MM.1S (cell line): ENCODE results near the gene HSDL2.

ENCODE experiments used
- DNase-seq: peaks from one replicate; pipeline ENCODE4 v3.0.0-alpha.2; 2015
- H2AFZ ChIP-seq: fragments of 300-600 bp; sonication (generic); 2 replicates; pipeline ENCODE4 v1.6.0; 2016; ENCODE audit warnings: antibody characterized with exemption, low read length
- H3F3A ChIP-seq: fragments of 300-600 bp; sonication (generic); 2 replicates; pipeline ENCODE4 v1.6.1; 2016; ENCODE audit warnings: mild to moderate bottlenecking, antibody characterized with exemption, low read length, moderate library complexity, mixed read lengths; ENCODE audit not compliant: insufficient read depth
- H3K27ac ChIP-seq: fragments of 300-600 bp; sonication (generic); 2 replicates; pipeline ENCODE4 v1.5.1; 2016; ENCODE audit warnings: mild to moderate bottlenecking, low read length
- H3K27me3 ChIP-seq: fragments of 300-600 bp; sonication (generic); replicated peaks from 2 replicates; pipeline ENCODE4 v1.6.0; 2016; ENCODE audit warnings: low read length; ENCODE audit not compliant: insufficient read depth
- H3K36me3 ChIP-seq: fragments of 300-600 bp; sonication (generic); replicated peaks from 2 replicates; pipeline ENCODE4 v1.6.1; 2016; ENCODE audit warnings: mild to moderate bottlenecking, low read length, mixed read lengths; ENCODE audit not compliant: insufficient read depth
- H3K4me1 ChIP-seq: fragments of 300-600 bp; sonication (generic); 2 replicates; pipeline ENCODE4 v1.6.1; 2016; ENCODE audit warnings: low read length, mixed read lengths
- H3K4me2 ChIP-seq: fragments of 300-600 bp; sonication (generic); 2 replicates; pipeline ENCODE4 v1.6.0; 2016; ENCODE audit warnings: low read depth, low read length
- H3K4me3 ChIP-seq: fragments of 300-600 bp; sonication (generic); 2 replicates; pipeline ENCODE4 v1.5.1; 2016; ENCODE audit warnings: low read length, mixed read lengths
- H3K79me2 ChIP-seq: fragments of 300-600 bp; sonication (generic); 2 replicates; pipeline ENCODE4 v1.6.1; 2016; ENCODE audit warnings: mixed run types, low read length, mixed read lengths
- H3K9ac ChIP-seq: fragments of 300-600 bp; sonication (generic); 2 replicates; pipeline ENCODE4 v1.6.1; 2016; ENCODE audit warnings: low read length, mixed read lengths
- H3K9me2 ChIP-seq: fragments of 300-600 bp; sonication (generic); replicated peaks from 2 replicates; pipeline ENCODE4 v1.6.1; 2016; ENCODE audit warnings: mild to moderate bottlenecking, low read length, mixed read lengths; ENCODE audit not compliant: insufficient read depth
- H3K9me3 ChIP-seq: fragments of 300-600 bp; sonication (generic); replicated peaks from 2 replicates; pipeline ENCODE4 v1.6.1; 2016; ENCODE audit warnings: mild to moderate bottlenecking, low read length, mixed read lengths; ENCODE audit not compliant: insufficient read depth
- H4K20me1 ChIP-seq: fragments of 300-600 bp; sonication (generic); 2 replicates; pipeline ENCODE4 v1.6.1; 2016; ENCODE audit warnings: mild to moderate bottlenecking, low read length, moderate library complexity, mixed read lengths; ENCODE audit not compliant: insufficient read depth
- CTCF ChIP-seq: fragments of 300-600 bp; sonication (generic); IDR thresholded peaks from 2 replicates; pipeline ENCODE4 v1.5.1; 2016; ENCODE audit warnings: antibody characterized with exemption, low read length, mixed read lengths
- EZH2 ChIP-seq: fragments of 300-600 bp; sonication (generic); optimal IDR thresholded peaks from 2 replicates; pipeline ENCODE3; 2017; ENCODE audit warnings: low read depth, mild to moderate bottlenecking, antibody characterized with exemption, low read length, mixed read lengths
- EZH2phosphoT487 ChIP-seq: fragments of 300-600 bp; sonication (generic); IDR thresholded peaks from 2 replicates; pipeline ENCODE4 v1.6.1; 2018; ENCODE audit warnings: antibody characterized with exemption, low read length

Gene HSDL2

GRCh38 chr9:112477330-112477729 lies 97.4 kb downstream of the HSDL2 start:
- Histone ChIP-seq H3K9ac (no peak overlapping the region), H3K27me3 (no peaks in the 10 kb centered on the region), H3K9me2 (no peaks in the 10 kb centered on the region), H3K9me3 (no peaks in the 10 kb centered on the region), H3K36me3 (no peaks in the 10 kb centered on the region), H3K27ac (no peak overlapping the region), H4K20me1 (no peaks in the 10 kb centered on the region), H3K79me2 (no peaks in the 10 kb centered on the region), H3K4me3 (no peak overlapping the region), H3K4me1 (no peaks in the 10 kb centered on the region), H2AFZ (no peak overlapping the region), H3K4me2 (no peak overlapping the region), H3F3A (no peaks in the 10 kb centered on the region)
- TF ChIP-seq CTCF (no peak), EZH2 (no peak), EZH2phosphoT487 (no peak)
- DNase-seq, result no peak

GRCh38 chr9:112479221-112479620 lies 99.3 kb downstream of the HSDL2 start:
- Histone ChIP-seq H3K79me2 (no peaks in the 10 kb centered on the region), H3K9me3 (no peaks in the 10 kb centered on the region), H3K4me2 (no peak overlapping the region), H3K36me3 (no peaks in the 10 kb centered on the region), H2AFZ (no peak overlapping the region), H3K9me2 (no peaks in the 10 kb centered on the region), H3K27ac (no peak overlapping the region), H3K4me1 (no peaks in the 10 kb centered on the region), H4K20me1 (no peaks in the 10 kb centered on the region), H3F3A (no peaks in the 10 kb centered on the region), H3K27me3 (no peaks in the 10 kb centered on the region), H3K9ac (no peak overlapping the region), H3K4me3 (no peak overlapping the region)
- no peak for TF ChIP-seq EZH2phosphoT487
- TF ChIP-seq EZH2, result no peak
- no peak for TF ChIP-seq CTCF
- DNase-seq, result no peak

- H3K9me2 ChIP-seq, result no peaks in the 10 kb centered on the region
- H4K20me1 ChIP-seq, result no peaks in the 10 kb centered on the region
- H3K36me3 ChIP-seq, result no peaks in the 10 kb centered on the region
- H3K79me2 ChIP-seq, result peaks cover 20% of the 10 kb centered on the region
- no peak overlapping the region for H2AFZ ChIP-seq
- H3K4me3 ChIP-seq, result no peak overlapping the region
- no peak overlapping the region for H3K9ac ChIP-seq
- no peak for TF ChIP-seq EZH2
- TF ChIP-seq CTCF, result no peak
- TF ChIP-seq EZH2phosphoT487, result no peak
- no peaks in the 10 kb centered on the region for H3K9me3 ChIP-seq
- no peak for DNase-seq
- no peaks in the 10 kb centered on the region for H3F3A ChIP-seq
- peaks cover 7% of the 10 kb centered on the region; the same call in 1 of the 2 replicates for H3K4me1 ChIP-seq
- H3K4me2 ChIP-seq, result no peak overlapping the region
- H3K27me3 ChIP-seq, result no peaks in the 10 kb centered on the region
- H3K27ac ChIP-seq, result no peak overlapping the region
Observed at GRCh38 chr9:112484607-112485006, 104.7 kb downstream of the HSDL2 start.
